Stimulated activated CD8-positive, alpha-beta memory T cell treated with anti-CD3 and anti-CD28 coated beads, Interleukin-4, amount 100 ng/mL, for 4 hours (primary cell): ENCODE data around the gene SCYGR1.
"Not testable (repeated sequence)": the region's sequence is repeated elsewhere in the genome, so short reads cannot be mapped to it uniquely, and the experiment has no call there.

Source experiments
- DNase-seq, 2 donors: peaks; one replicate each; pipeline ENCODE4 v3.0.0-alpha.2; 2020; ENCODE audit warnings: low read depth in 2 of 2, low spot score in 1 of 2

SCYGR1 gene

DNA sequence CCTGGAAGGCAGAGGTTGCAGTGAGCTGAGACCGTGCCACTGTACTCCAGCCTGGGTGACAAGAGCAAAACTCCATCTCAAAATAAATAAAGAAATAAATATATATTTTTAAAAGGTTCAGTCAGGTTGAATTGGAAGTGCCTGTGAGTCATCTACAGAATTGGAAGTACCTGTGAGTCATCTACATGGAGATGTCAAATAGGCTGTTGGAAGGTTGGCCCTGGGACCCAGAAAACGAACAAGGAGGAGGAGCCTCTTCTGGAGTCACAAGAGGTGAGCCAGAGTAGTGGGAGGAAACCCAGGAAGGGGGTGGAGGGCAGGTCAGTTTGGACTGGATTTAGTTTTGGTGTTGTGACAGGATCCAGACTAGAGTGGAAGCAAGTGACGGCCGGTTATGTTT, 15.2 kb upstream of the SCYGR1 start:
- no peak for DNase-seq

DNA sequence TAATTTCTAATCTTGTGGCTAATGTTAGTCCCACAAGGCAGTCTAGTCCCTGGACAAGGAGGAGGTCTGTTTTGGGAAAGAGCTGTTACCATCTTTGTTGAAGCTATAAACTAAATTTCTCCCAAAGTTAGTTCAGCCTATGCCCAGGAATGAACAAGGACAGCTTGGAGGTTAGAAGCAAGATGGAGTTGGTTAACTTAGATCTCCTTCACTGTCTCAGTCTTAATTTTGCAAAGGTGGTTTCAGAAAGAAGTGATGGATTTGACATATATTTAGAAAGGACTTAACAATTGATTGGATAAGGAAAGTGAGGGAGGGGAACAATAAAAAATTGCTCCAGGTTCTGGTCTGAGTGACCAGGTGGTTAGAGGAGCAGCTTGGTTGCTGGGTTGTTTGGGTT, 14.6 kb upstream of the SCYGR1 start:
- DNase-seq: no peak

- DNase-seq: no peak
Observed at GRCh38 chr2:227401550-227401949, 13.8 kb upstream of the SCYGR1 start.

DNA sequence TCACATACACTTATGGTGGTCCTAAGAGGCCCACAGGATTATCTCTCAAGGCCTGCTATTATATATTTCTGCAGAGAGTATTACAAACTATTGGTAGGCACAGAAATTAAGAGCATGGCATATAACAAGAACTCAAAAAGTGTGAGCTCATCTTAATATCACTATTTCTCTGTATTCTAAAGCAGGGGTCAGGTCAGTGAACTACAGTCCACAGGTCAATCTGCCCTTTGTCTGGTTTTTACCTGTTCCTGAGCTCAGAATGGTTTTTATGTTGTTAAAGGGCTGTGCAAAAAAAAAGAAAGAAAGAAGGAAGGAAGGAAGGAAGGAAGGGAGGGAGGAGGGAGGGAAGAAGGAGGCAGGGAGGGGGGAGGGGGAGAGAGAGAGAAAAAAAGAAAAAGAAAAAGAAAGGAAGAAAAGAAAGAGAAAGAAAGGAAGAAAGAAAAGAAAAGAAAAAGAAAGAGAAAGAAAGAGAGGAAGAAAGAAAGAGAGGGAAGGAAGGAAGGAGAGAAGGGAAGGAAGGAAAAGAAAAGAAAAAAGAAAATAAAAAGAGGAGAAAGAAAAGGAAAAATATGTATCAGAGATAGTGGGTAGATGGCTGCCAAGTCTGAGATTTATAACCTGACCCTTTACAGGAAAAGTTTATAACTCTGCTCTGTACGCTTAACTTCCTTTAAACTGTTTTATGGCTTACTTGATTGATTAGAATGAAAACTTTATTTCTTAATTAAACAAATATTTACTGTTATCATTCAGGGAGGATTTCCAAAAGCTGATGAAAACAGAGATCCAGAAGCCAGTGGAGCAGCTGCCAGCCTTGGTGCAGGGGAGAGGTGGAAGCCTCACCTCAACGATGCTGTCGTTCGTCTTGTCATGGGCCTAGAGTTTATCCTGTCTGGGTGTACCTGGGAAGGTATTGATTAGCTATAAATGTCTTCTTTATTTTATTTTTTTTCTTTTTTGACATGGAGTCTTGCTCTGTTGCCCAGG, 11.2 kb upstream of the SCYGR1 start:
- DNase-seq: no peak

- no peak for DNase-seq
Observed at GRCh38 chr2:227397562-227397961, 9.8 kb upstream of the SCYGR1 start.

- DNase-seq: no peak
Observed at GRCh38 chr2:227395556-227395955, 7.8 kb upstream of the SCYGR1 start.

- no peak for DNase-seq
Observed at GRCh38 chr2:227394401-227394800, 6.7 kb upstream of the SCYGR1 start.

- DNase-seq: no peak
Observed at GRCh38 chr2:227390468-227391256, 2.9 kb upstream of the SCYGR1 start.

DNA sequence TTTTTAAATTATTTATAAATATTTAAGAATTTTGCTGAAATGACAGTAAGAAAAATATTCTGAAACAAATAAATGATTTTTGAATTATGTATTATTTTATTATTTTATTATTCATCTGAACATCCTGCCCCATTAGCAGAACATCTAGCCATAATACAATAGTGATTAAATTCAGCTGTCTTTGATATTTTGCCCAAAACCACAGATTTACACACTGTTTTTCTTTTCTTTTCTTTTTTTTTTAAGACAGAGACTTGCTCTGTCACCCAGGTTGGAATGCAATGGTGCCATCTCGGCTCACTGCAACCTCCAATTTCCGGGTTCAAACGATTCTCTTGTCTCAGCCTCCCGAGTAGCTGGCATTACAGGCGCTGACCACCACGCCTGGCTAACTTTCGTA, 1.9 kb upstream of the SCYGR1 start:
- no peak for DNase-seq

- DNase-seq: no peak
Observed at GRCh38 chr2:227389231-227389630, 1.5 kb upstream of the SCYGR1 start.

DNA sequence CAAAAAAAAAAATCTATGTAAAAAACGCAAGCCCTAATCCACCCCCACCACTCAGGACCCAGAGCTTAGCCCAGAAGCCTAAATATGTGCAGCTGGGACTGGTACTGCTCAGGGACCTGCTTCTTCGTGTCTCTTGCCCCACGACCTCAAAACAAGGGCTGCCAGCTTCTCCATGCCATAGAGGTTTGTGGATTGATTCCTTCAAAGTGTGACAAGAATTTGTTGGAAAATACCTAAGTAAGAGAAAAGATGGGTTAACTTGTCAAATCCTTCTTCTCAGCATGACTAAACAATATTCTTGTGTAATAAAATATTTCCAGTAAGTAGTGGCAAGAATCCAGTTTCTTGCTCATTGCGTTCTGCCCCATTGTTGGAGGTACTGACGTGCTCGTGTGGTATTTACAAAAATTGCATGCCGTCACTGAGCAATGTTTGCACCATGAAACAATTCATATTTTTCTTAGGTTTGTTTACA, 825 bp upstream of the SCYGR1 start:
- DNase-seq: no peak

DNA sequence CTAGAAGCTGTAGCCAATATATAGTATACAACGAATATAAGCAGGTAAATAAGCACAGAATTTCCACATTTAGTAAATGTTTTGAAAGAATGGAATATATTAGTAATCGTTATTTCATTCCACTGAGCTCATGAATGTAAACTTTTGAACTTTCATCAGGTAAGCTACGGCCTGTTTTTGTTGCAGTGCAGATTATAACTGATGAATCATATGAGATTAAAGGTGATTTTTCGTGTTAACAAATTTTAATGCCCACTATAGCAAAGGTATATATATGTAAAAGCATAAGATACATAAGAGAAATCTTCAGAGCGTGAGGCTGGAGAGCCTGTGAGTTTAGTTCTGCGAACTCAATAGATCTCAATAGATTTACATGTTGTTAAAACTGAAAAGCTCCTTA, 1.1 kb downstream of the SCYGR1 start:
- no peak for DNase-seq

- DNase-seq: no peak
Observed at GRCh38 chr2:227383686-227384085, 4.1 kb downstream of the SCYGR1 start.

DNA sequence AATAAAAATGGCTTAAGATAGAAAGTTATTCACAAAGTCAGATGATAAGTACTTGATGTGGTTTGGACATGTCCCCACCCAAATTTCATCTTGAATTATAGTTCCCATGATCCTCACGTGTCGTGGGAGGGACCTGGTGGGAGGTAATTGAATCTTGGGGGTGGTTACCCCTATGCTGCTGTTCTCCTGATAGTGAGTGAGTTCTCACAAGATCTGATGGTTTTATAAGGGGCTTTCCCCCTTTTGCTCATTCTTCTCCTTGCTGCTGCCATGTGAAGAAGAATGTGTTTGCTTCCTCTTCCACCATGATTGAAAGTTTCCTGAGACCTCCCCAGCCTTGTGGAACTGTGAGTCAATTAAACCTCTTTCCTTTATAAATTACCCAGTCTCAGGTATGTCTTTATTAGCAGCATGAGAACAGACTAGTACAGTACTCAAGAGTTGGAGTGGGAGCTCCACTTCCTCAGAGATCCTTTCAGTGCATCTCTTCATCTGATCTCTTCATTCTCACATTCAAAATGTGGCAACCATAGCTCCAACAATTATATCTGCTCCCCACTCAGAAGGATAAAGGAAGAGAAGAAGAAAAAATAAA, 5.4 kb downstream of the SCYGR1 start:
- not testable (repeated sequence) for DNase-seq

DNA sequence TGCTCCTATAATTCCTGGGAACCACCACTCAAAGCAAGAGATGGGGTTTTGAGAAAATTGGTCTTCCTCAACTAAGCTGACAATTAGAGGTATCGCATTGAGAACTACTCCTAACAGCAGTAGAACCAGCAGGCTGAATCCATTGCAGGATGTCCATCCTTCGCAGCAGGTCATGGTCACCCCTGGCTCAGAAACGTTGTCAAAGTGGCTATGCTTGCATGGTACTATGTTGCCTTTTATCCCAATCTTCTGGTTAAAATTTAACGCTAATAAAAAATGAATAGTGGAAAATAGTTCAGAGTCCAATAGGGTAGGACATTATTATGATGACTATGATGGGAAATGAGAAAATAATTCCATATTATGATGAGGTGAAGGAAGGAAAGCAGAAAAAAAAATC, 8.7 kb downstream of the SCYGR1 start, which contains the start of gene TM4SF20:
Gene TM4SF20 (minus strand): TSS at position 212 of the 400 bp plus-strand sequence. CDS start 38 bp downstream, at position 174.
- DNase-seq: no peak

GRCh38 chr2:227378371-227378782, 9.4 kb downstream of the SCYGR1 start:
- DNase-seq: no peak

GRCh38 chr2:227377467-227378351, 10.0 kb downstream of the SCYGR1 start:
- no peak for DNase-seq

GRCh38 chr2:227376656-227377396, 10.9 kb downstream of the SCYGR1 start:
- DNase-seq: no peak

GRCh38 chr2:227374158-227374557, 13.6 kb downstream of the SCYGR1 start:
- no peak for DNase-seq

- DNase-seq: no peak
Observed at GRCh38 chr2:227373389-227373788, 14.4 kb downstream of the SCYGR1 start.
